ENCODE measurements around the gene SNX30. TPM values are rescaled to one million over a fixed set of nuclear protein-coding genes. Genes with fewer than 3 reads are reported as not detected.

The SNX30 gene
- total RNA-seq, 1 experiment from 2014 or later = 12.7 TPM

DNA sequence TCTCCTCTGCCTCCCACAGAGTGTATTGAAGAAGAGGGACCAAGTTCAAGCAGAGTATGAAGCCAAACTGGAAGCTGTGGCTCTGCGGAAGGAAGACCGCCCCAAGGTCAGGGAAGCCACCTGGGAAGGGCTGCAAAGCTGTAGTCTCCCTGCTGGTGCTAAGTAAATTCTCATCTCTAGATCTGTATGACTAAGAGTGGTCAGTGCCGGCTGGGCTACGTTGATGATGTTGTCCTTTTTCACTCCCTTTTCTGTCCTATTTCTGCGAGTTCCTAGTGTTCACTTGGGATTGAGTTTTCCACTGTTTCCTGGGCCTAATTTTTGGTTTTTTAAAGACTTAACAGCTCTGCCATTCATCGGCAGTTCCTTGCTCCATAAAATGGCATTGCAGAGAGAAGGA lies 100.3 kb downstream of the SNX30 start:
- Histone ChIP-seq H3K4me1 (ENCODE audit: control insufficient read depth in 1 of 2, insufficient read depth in 2 of 2, low read length in 2 of 2) (no peaks in the 10 kb centered on the region), H3K4me3 (replicated peaks in 1 of 2; ENCODE audit: low read depth in 1 of 2, low read length in 2 of 2) (no peak overlapping the region), H3K4me2 (ENCODE audit: low read length) (no peak overlapping the region), H3K9ac (ENCODE audit: low read length) (no peak overlapping the region), H3K79me2 (ENCODE audit: insufficient read depth, low read length) (no peaks in the 10 kb centered on the region), H4K20me1 (ENCODE audit: insufficient read depth) (no peaks in the 10 kb centered on the region), H2AFZ (ENCODE audit: low read depth, low read length, poor library complexity, severe bottlenecking) (no peak overlapping the region), H3K36me3 (ENCODE audit: control insufficient read depth in 1 of 2, insufficient read depth in 2 of 2, low read length in 2 of 2) (no peaks in the 10 kb centered on the region), H3K27me3 (ENCODE audit: insufficient read depth, low read length) (no peaks in the 10 kb centered on the region), H3K9me2 (ENCODE audit: insufficient read depth) (no peaks in the 10 kb centered on the region), H3K27ac (ENCODE audit: low read depth, low read length) (no peak overlapping the region), H3K9me3 (ENCODE audit: control insufficient read depth in 1 of 2, insufficient read depth in 1 of 2, low read depth in 1 of 2, low read length in 2 of 2) (no peaks in the 10 kb centered on the region)
- no peak for TF ChIP-seq CBX3 (IDR thresholded peaks at IDR 0.05; ENCODE audit: low read depth)
- TF ChIP-seq ZBTB33 (IDR thresholded peaks at IDR 0.05; ENCODE audit: extremely low read depth, insufficient replicate concordance, low read length) = no peak
- TF ChIP-seq SP1 (IDR thresholded peaks at IDR 0.05; ENCODE audit: low read depth) = no peak
- TF ChIP-seq POLR2A (IDR thresholded peaks at IDR 0.05; ENCODE audit: borderline replicate concordance, extremely low read depth, insufficient read depth, insufficient read length) = no peak
- TF ChIP-seq, protein P1, sequence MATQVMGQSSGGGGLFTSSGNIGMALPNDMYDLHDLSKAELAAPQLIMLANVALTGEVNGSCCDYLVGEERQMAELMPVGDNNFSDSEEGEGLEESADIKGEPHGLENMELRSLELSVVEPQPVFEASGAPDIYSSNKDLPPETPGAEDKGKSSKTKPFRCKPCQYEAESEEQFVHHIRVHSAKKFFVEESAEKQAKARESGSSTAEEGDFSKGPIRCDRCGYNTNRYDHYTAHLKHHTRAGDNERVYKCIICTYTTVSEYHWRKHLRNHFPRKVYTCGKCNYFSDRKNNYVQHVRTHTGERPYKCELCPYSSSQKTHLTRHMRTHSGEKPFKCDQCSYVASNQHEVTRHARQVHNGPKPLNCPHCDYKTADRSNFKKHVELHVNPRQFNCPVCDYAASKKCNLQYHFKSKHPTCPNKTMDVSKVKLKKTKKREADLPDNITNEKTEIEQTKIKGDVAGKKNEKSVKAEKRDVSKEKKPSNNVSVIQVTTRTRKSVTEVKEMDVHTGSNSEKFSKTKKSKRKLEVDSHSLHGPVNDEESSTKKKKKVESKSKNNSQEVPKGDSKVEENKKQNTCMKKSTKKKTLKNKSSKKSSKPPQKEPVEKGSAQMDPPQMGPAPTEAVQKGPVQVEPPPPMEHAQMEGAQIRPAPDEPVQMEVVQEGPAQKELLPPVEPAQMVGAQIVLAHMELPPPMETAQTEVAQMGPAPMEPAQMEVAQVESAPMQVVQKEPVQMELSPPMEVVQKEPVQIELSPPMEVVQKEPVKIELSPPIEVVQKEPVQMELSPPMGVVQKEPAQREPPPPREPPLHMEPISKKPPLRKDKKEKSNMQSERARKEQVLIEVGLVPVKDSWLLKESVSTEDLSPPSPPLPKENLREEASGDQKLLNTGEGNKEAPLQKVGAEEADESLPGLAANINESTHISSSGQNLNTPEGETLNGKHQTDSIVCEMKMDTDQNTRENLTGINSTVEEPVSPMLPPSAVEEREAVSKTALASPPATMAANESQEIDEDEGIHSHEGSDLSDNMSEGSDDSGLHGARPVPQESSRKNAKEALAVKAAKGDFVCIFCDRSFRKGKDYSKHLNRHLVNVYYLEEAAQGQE (IDR thresholded peaks at IDR 0.05; ENCODE audit: low read depth) = no peak
- no peak for TF ChIP-seq EGR1 (IDR thresholded peaks at IDR 0.05; ENCODE audit: low read depth)
- no peak for TF ChIP-seq EZH2 (IDR thresholded peaks at IDR 0.05)
- no peak for TF ChIP-seq ELF1 (IDR thresholded peaks at IDR 0.05; ENCODE audit: borderline replicate concordance, low read depth)
- TF ChIP-seq, protein P2, sequence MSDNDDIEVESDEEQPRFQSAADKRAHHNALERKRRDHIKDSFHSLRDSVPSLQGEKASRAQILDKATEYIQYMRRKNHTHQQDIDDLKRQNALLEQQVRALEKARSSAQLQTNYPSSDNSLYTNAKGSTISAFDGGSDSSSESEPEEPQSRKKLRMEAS (IDR thresholded peaks at IDR 0.05) = no peak
- TF ChIP-seq ZFX (IDR thresholded peaks at IDR 0.05) = no peak
- BruUV-seq (replicated peaks) = no TSS peak
- ATAC-seq (no peak), DNase-seq (ENCODE audit: low read depth, low spot score) (no peak)
- ChIA-PET RAD21 (ENCODE audit: low non-redundant PET in 1 of 2, low total read pairs in 2 of 2, uncharacterized antibody in 2 of 2, unreplicated experiment in 2 of 2) (no interaction called here), POLR2A (no interaction called here), CTCF (no interaction called here)
- intact Hi-C loops (cut with micrococcal nuclease) = no loop called here
